GM12878 (cell line): Measurements from ENCODE around the gene RNF126. TPM values are rescaled to one million over a fixed set of nuclear protein-coding genes. Genes with fewer than 3 reads are reported as not detected.

Experiments
- ATAC-seq: fragments of 200-7000 bp; cut with Tn5 transposase; 3 replicates; pipeline ENCODE4 v1.9.1; 2020; ENCODE audit warnings: mild to moderate bottlenecking, moderate library complexity
- BruUV-seq: library from RNA; stranded (reverse); fragments of 400-500 nt; replicated peaks from 2 replicates; lab custom pipeline; 2021; lab: Mats Ljungman, UMichigan
- CTCF ChIA-PET: fragments of 300-600 bp; sonication (Branson Sonifier 250); formaldehyde crosslinking; extraction: SDS; loops from one replicate; lab custom pipeline; 2021; ENCODE audit warnings: inconsistent platforms; lab: Yijun Ruan, JAX
- POLR2A ChIA-PET: fragments of 350-600 bp; formaldehyde crosslinking; extraction: SDS; loops from one replicate; lab custom pipeline; 2021; ENCODE audit warnings: inconsistent platforms; lab: Charles Lee
- RAD21 ChIA-PET: fragments of 300-600 bp; sonication (Branson Sonifier 250); formaldehyde crosslinking; loops from one replicate; lab custom pipeline; 2023; ENCODE audit warnings: antibody characterized with exemption; ENCODE audit not compliant: unreplicated experiment; lab: Charles Lee
- SMC1A ChIA-PET: fragments of 300-600 bp; sonication (Branson Sonifier 250); formaldehyde crosslinking; loops from one replicate; lab custom pipeline; 2023; ENCODE audit not compliant: unreplicated experiment, uncharacterized antibody; lab: Charles Lee
- DNase-seq: peaks from one replicate; pipeline ENCODE4 v3.0.0-alpha.2; 2011; ENCODE audit warnings: low read depth, low spot score
- FAIRE-seq: peaks from 3 replicates; lab custom pipeline; 2011; peaks lifted over from hg19 to GRCh38; lab: Jason Lieb, UNC
- H2AFZ ChIP-seq: 2 replicates; pipeline ENCODE4 v1.6.0; 2011; ENCODE audit warnings: low read depth, low read length, control low read depth; ENCODE audit not compliant: control insufficient read depth
- H3K27ac ChIP-seq: 2 replicates; pipeline ENCODE4 v1.5.1; 2011; ENCODE audit warnings: control low read depth; ENCODE audit not compliant: control insufficient read depth, insufficient read depth
- H3K27me3 ChIP-seq, 2 experiments: replicated peaks in 1 of 2; 2 replicates each; pipeline versions ENCODE4 v1.6.0 to v1.6.1; 2011; ENCODE audit warnings: low read length in 1 of 2; ENCODE audit not compliant: control insufficient read depth in 2 of 2, insufficient read depth in 2 of 2
- H3K36me3 ChIP-seq, 2 experiments: 2 replicates each; pipeline ENCODE4 v1.5.1; 2011; ENCODE audit warnings: low read length in 1 of 2; ENCODE audit not compliant: control insufficient read depth in 2 of 2, insufficient read depth in 2 of 2
- H3K4me1 ChIP-seq: 2 replicates; pipeline ENCODE4 v1.6.1; 2011; ENCODE audit warnings: mild to moderate bottlenecking, low read length, moderate library complexity, mixed read lengths; ENCODE audit not compliant: control insufficient read depth, insufficient read depth
- H3K4me2 ChIP-seq: 2 replicates; pipeline ENCODE4 v1.6.0; 2011; ENCODE audit warnings: control low read depth; ENCODE audit not compliant: control insufficient read depth, insufficient read depth
- H3K4me3 ChIP-seq: fragments of 200-600 bp; sonication (generic); 2 replicates; pipeline ENCODE4 v1.5.1; 2016
- H3K79me2 ChIP-seq: 2 replicates; pipeline ENCODE4 v1.6.0; 2011; ENCODE audit warnings: low read length; ENCODE audit not compliant: control insufficient read depth, insufficient read depth
- H3K9ac ChIP-seq: 2 replicates; pipeline ENCODE4 v1.8.0; 2011; ENCODE audit warnings: low read length, control low read depth, mixed read lengths; ENCODE audit not compliant: control insufficient read depth, insufficient read depth
- H3K9me3 ChIP-seq: replicated peaks from 3 replicates; pipeline ENCODE4 v1.5.1; 2011; ENCODE audit warnings: mild to moderate bottlenecking, low read length; ENCODE audit not compliant: control insufficient read depth, insufficient read depth
- H4K20me1 ChIP-seq: 2 replicates; pipeline ENCODE4 v1.6.0; 2011; ENCODE audit not compliant: control insufficient read depth, insufficient read depth
- E4F1 ChIP-seq: fragments of 450-650 bp; IDR thresholded peaks from 2 replicates; pipeline ENCODE4 v1.6.1; 2018; ENCODE audit warnings: borderline replicate concordance, mild to moderate bottlenecking; ENCODE audit not compliant: partially characterized antibody
- PAX5 ChIP-seq: IDR thresholded peaks from 2 replicates; pipeline ENCODE4 v1.6.1; 2011; ENCODE audit warnings: low read depth, low read length, borderline replicate concordance
- PAX8 ChIP-seq: fragments of 450-650 bp; IDR thresholded peaks from 2 replicates; pipeline ENCODE4 v1.6.1; 2017; ENCODE audit warnings: mild to moderate bottlenecking, moderate library complexity
- POLR2A ChIP-seq: IDR thresholded peaks from 2 replicates; pipeline ENCODE4 v1.6.1; 2011; ENCODE audit warnings: low read depth, mild to moderate bottlenecking, low read length
- WGBS: methylation state at CpG from one replicate; pipeline ENCODE4 v1.1.6; 2016; ENCODE audit warnings: low lambda C conversion rate; ENCODE audit not compliant: insufficient replicate concordance, insufficient coverage; ENCODE audit errors: missing lambda C conversion rate; 5-methylcytosine and 5-hydroxymethylcytosine counted together
- in situ Hi-C: fragments of 300-500 bp; cut with MboI; formaldehyde crosslinking; loops from 9 replicates; pipeline ENCODE4 v1.14.3; 2018; ENCODE audit warnings: mixed read lengths
- intact Hi-C: fragments of 100-400 bp; cut with micrococcal nuclease; formaldehyde crosslinking; loops from one replicate; pipeline ENCODE4 v1.14.2; 2022; ENCODE audit not compliant: unreplicated experiment
- polyA plus RNA-seq, 11 experiments: library from polyadenylated mRNA; depleted of rRNA in 4 of 11; unstranded in 6 of 11; stranded (reverse) in 5 of 11; fragments of >200 nt; fragmentation: Nextera tagmentation in 4 of 11; fragmentation: Illumina TruSeq in 1 of 11; extraction: Ambion mirVana in 4 of 11; extraction: Trizol in 1 of 11; gene quantifications; 1 replicate in 1 of 11; 2 replicates in 10 of 11; pipeline versions ENCODE4 v1.2.1 to v1.2.3, GENCODE V29; 2011 to 2016; ENCODE audit warnings: inconsistent platforms in 2 of 11, missing spikeins in 2 of 11, low read depth in 1 of 11
- total RNA-seq, 4 experiments: library from RNA; depleted of rRNA in 3 of 4; stranded (reverse); fragments of >200 nt in 3 of 4; fragmentation: Illumina TruSeq in 1 of 4; extraction: Trizol in 1 of 4; gene quantifications; 2 replicates each; pipeline versions ENCODE4 v1.2.1 to v1.2.3, GENCODE V29; 2013 to 2021

RNF126 gene
- total and polyA plus RNA-seq, 10 of the 15 experiments (the other 5 are each of a cell fraction or from before 2014, with no cell fraction given) = 0.45 to 100 (median 50.6) TPM

GRCh38 chr19:648305-648704 lies 14.7 kb downstream of the RNF126 start:
- no peak for TF ChIP-seq E4F1
- peak; percentile 13 for TF ChIP-seq POLR2A
- WGBS = 87% methylated on average over 11 of the region's 29 CpGs
- intact Hi-C loops (no loop called here), in situ Hi-C loops (no loop called here)
- no peaks in the 10 kb centered on the region for H3K9me3 ChIP-seq
- H2AFZ ChIP-seq = no peak overlapping the region
- no TSS peak for BruUV-seq
- ChIA-PET POLR2A (no interaction called here), SMC1A (no interaction called here), CTCF (no interaction called here), RAD21 (interaction anchor here (0.6 kb wide), 1 partner anchor 122 kb away, joined by 3 read pairs; no protein-coding TSS in a partner anchor)
- H3K36me3 ChIP-seq = peaks cover 7 to 47% of the 10 kb centered on the region in 2 experiments; a peak in 3 of 4 replicates
- H4K20me1 ChIP-seq = peaks cover under 1% of the 10 kb centered on the region; the same call in 1 of the 2 replicates
- no peak overlapping the region for H3K9ac ChIP-seq
- H3K27me3 ChIP-seq = no peaks in the 10 kb centered on the region
- H3K4me2 ChIP-seq = no peak overlapping the region
- H3K79me2 ChIP-seq = peaks cover 8% of the 10 kb centered on the region
- ATAC-seq = no peak
- no peak overlapping the region for H3K27ac ChIP-seq
- DNase-seq = no peak
- no peaks in the 10 kb centered on the region for H3K4me1 ChIP-seq
- H3K4me3 ChIP-seq = no peak overlapping the region
- no peak for FAIRE-seq

- Histone ChIP-seq H2AFZ (no peak overlapping the region), H3K27ac (no peak overlapping the region), H3K4me2 (no peak overlapping the region), H3K4me3 (no peak overlapping the region), H3K79me2 (peaks cover 4% of the 10 kb centered on the region; the same call in 1 of the 2 replicates), H3K27me3 (no peaks in the 10 kb centered on the region), H4K20me1 (no peaks in the 10 kb centered on the region), H3K4me1 (no peaks in the 10 kb centered on the region), H3K9ac (no peak overlapping the region), H3K9me3 (no peaks in the 10 kb centered on the region), H3K36me3 (peaks cover 6 to 43% of the 10 kb centered on the region in 2 experiments; a peak in 3 of 4 replicates)
- ChIA-PET SMC1A (no interaction called here), POLR2A (no interaction called here), RAD21 (interaction anchor here (0.6 kb wide), 1 partner anchor 123 kb away, joined by 3 read pairs; no protein-coding TSS in a partner anchor), CTCF (no interaction called here)
- DNase-seq = no peak
- BruUV-seq = TSS peak; percentile 78
- peak; percentile 83; the same call in 1 of the 2 replicates for TF ChIP-seq PAX5
- no peak for TF ChIP-seq PAX8
- FAIRE-seq = no peak
- intact Hi-C loops (no loop called here), in situ Hi-C loops (no loop called here)
- ATAC-seq = no peak
- WGBS = 38% methylated on average over 35 of the region's 52 CpGs
Measured at GRCh38 chr19:647566-648284, 15.3 kb downstream of the RNF126 start.
